Mammary epithelial cell (primary cell): Measurements from ENCODE around the gene OLA1.

Experiments used
- EZH2 ChIP-seq: IDR thresholded peaks from 2 replicates; pipeline ENCODE4 v1.6.1; 2012; ENCODE audit warnings: low read length, inconsistent platforms, borderline replicate concordance
- TF ChIP-seq, protein P1 (sequence below), 2 donors: IDR thresholded peaks in 1 of 2; conservative IDR thresholded peaks in 1 of 2; 2 replicates each; pipeline ENCODE4 v1.5.1; 2011 to 2012; ENCODE audit warnings: inconsistent platforms in 2 of 2, low read length in 2 of 2, mild to moderate bottlenecking in 2 of 2, control low read depth in 1 of 2, low read depth in 1 of 2; ENCODE audit not compliant: insufficient read depth in 1 of 2; ENCODE audit errors: extremely low read depth in 1 of 2

DNA sequence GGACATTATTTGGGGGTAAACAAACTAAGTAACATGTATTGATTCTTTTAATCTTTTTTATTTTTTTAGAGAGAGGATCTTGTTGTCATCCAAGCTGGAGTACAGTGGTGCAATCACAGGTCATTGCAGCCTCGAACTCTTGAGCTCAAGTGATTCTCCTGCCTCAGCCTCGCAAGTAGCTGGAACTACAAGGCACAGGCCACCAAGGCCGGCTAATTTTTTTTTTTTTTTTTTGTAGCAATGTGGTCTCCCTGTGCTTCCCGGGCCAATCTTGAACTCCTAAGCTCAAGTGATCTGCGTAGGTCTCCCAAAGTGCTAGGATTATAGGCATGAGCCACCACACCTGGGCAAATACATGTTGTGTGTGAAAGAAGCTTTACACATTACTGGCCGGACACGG is 29.6 kb downstream of the OLA1 start:
- TF ChIP-seq EZH2 = no peak
- TF ChIP-seq, protein P1, sequence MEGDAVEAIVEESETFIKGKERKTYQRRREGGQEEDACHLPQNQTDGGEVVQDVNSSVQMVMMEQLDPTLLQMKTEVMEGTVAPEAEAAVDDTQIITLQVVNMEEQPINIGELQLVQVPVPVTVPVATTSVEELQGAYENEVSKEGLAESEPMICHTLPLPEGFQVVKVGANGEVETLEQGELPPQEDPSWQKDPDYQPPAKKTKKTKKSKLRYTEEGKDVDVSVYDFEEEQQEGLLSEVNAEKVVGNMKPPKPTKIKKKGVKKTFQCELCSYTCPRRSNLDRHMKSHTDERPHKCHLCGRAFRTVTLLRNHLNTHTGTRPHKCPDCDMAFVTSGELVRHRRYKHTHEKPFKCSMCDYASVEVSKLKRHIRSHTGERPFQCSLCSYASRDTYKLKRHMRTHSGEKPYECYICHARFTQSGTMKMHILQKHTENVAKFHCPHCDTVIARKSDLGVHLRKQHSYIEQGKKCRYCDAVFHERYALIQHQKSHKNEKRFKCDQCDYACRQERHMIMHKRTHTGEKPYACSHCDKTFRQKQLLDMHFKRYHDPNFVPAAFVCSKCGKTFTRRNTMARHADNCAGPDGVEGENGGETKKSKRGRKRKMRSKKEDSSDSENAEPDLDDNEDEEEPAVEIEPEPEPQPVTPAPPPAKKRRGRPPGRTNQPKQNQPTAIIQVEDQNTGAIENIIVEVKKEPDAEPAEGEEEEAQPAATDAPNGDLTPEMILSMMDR (conservative IDR thresholded peaks at IDR 0.05 in 1 of 2, IDR thresholded peaks at IDR 0.05 in 1 of 2; ENCODE audit: extremely low read depth in 1 of 2, insufficient read depth in 1 of 2, low read depth in 1 of 2, low read length in 2 of 2) = no peak
